H1 (cell line): ENCODE results near the gene PHETA1. TPM values are rescaled to one million over a fixed set of nuclear protein-coding genes. Genes with fewer than 3 reads are reported as not detected.
A peak's percentile ranks its signal among the peaks of the same experiment; 100 is the strongest.

Experiments used
- CTCF ChIA-PET: fragments of 300-600 bp; sonication (Branson Sonifier 250); formaldehyde crosslinking; loops from one replicate; lab custom pipeline; 2021; ENCODE audit not compliant: partially characterized antibody; lab: Charles Lee
- POLR2A ChIA-PET: fragments of 300-600 bp; sonication (Branson Sonifier 250); formaldehyde crosslinking; loops from one replicate; lab custom pipeline; 2021; ENCODE audit warnings: inconsistent platforms; ENCODE audit not compliant: partially characterized antibody; lab: Charles Lee
- DNase-seq, 2 experiments: peaks; one replicate each; pipeline versions ENCODE4 v3.0.0 to v3.0.0-alpha.2; 2010 to 2022; ENCODE audit warnings: low spot score in 2 of 2, low read depth in 1 of 2, mixed read lengths in 1 of 2
- FAIRE-seq: peaks from 2 replicates; lab custom pipeline; 2011; peaks lifted over from hg19 to GRCh38; lab: Jason Lieb, UNC
- H2AFZ ChIP-seq: 2 replicates; pipeline ENCODE4 v1.8.1; 2012; ENCODE audit warnings: low read length, inconsistent platforms
- H2AK5ac ChIP-seq: 2 replicates; pipeline ENCODE4 v1.6.1; 2013; ENCODE audit warnings: low read depth, low read length
- H2BK120ac ChIP-seq: replicated peaks from 2 replicates; pipeline ENCODE3; 2013; ENCODE audit warnings: low read depth, low read length, inconsistent platforms
- H2BK12ac ChIP-seq: 2 replicates; pipeline ENCODE4 v1.6.1; 2013; ENCODE audit warnings: low read depth, low read length
- H2BK15ac ChIP-seq: 2 replicates; pipeline ENCODE4 v1.6.1; 2013; ENCODE audit warnings: low read length
- H2BK20ac ChIP-seq: 2 replicates; pipeline ENCODE4 v1.6.1; 2013; ENCODE audit warnings: low read length
- H2BK5ac ChIP-seq: 2 replicates; pipeline ENCODE4 v1.6.1; 2013; ENCODE audit warnings: low read depth, low read length
- H3K14ac ChIP-seq: 2 replicates; pipeline ENCODE4 v1.6.1; 2013; ENCODE audit warnings: inconsistent platforms; ENCODE audit not compliant: insufficient read length
- H3K18ac ChIP-seq: 2 replicates; pipeline ENCODE4 v1.6.1; 2013; ENCODE audit warnings: low read length; ENCODE audit errors: extremely low read depth
- H3K23ac ChIP-seq: 2 replicates; pipeline ENCODE4 v1.6.1; 2013; ENCODE audit warnings: inconsistent platforms; ENCODE audit not compliant: insufficient read length
- H3K23me2 ChIP-seq: 2 replicates; pipeline ENCODE4 v1.6.1; 2013; ENCODE audit warnings: low read depth, low read length
- H3K27ac ChIP-seq: 2 replicates; pipeline ENCODE4 v1.6.1; 2011; ENCODE audit warnings: low read depth, low read length, inconsistent platforms
- H3K27me3 ChIP-seq, 4 experiments: replicated peaks in 1 of 4; 1 replicate in 1 of 4; 2 replicates in 3 of 4; pipeline versions ENCODE4 v1.6.1 to v1.8.1; 2011 to 2013; ENCODE audit warnings: low read length in 3 of 4, mild to moderate bottlenecking in 3 of 4, inconsistent platforms in 2 of 4, mixed read lengths in 2 of 4, moderate library complexity in 1 of 4; ENCODE audit not compliant: control insufficient read depth in 3 of 4, insufficient read depth in 3 of 4; ENCODE audit errors: extremely low read depth in 1 of 4
- H3K36me3 ChIP-seq, 4 experiments: 2 replicates each; pipeline versions ENCODE4 v1.6.1 to v1.8.1; 2011 to 2013; ENCODE audit warnings: mild to moderate bottlenecking in 4 of 4, low read length in 3 of 4, moderate library complexity in 2 of 4, control low read depth in 1 of 4, inconsistent platforms in 1 of 4; ENCODE audit not compliant: insufficient read depth in 4 of 4, control insufficient read depth in 2 of 4
- H3K4ac ChIP-seq: replicated peaks from 2 replicates; pipeline ENCODE3; 2013; ENCODE audit warnings: low read length, low read depth, mixed read lengths, inconsistent platforms; ENCODE audit not compliant: insufficient read length
- H3K4me1 ChIP-seq, 4 experiments: replicated peaks in 1 of 4; 1 replicate in 1 of 4; 2 replicates in 3 of 4; pipeline versions ENCODE4 v1.6.1 to v1.8.1; 2011 to 2013; ENCODE audit warnings: low read length in 3 of 4, inconsistent platforms in 2 of 4, mixed read lengths in 1 of 4; ENCODE audit not compliant: insufficient read depth in 4 of 4, control insufficient read depth in 3 of 4
- H3K4me2 ChIP-seq, 2 experiments: 2 replicates each; pipeline versions ENCODE4 v1.6.1 to v1.8.1; 2011 to 2013; ENCODE audit warnings: low read depth in 2 of 2, low read length in 2 of 2, control low read depth in 1 of 2, inconsistent platforms in 1 of 2, mild to moderate bottlenecking in 1 of 2; ENCODE audit not compliant: insufficient read depth in 1 of 2
- H3K4me3 ChIP-seq, 4 experiments: fragments of 200-600, 300-600 bp in 1 of 4; sonication (generic), shearing (Covaris generic), sonication (Bioruptor Twin) in 1 of 4; 2 replicates each; pipeline versions ENCODE4 v1.5.1 to v1.8.1; 2011 to 2016; ENCODE audit warnings: low read length in 4 of 4, low read depth in 3 of 4, control low read depth in 2 of 4, inconsistent platforms in 2 of 4, mild to moderate bottlenecking in 2 of 4, mixed read lengths in 1 of 4, moderate library complexity in 1 of 4; ENCODE audit not compliant: insufficient read depth in 2 of 4; ENCODE audit errors: extremely low read depth in 1 of 4
- H3K56ac ChIP-seq: replicated peaks from 2 replicates; pipeline ENCODE3; 2013; ENCODE audit warnings: low read depth, mild to moderate bottlenecking, mixed read lengths, low read length, inconsistent platforms; ENCODE audit not compliant: insufficient read length
- H3K79me1 ChIP-seq: 2 replicates; pipeline ENCODE4 v1.6.1; 2013; ENCODE audit warnings: low read depth, low read length, control low read depth
- H3K79me2 ChIP-seq, 2 experiments: 2 replicates each; pipeline versions ENCODE4 v1.6.1 to v1.8.1; 2012 to 2013; ENCODE audit warnings: low read length in 2 of 2, mild to moderate bottlenecking in 2 of 2, inconsistent platforms in 1 of 2; ENCODE audit not compliant: insufficient read depth in 2 of 2, control insufficient read depth in 1 of 2
- H3K9ac ChIP-seq, 4 experiments: replicated peaks in 1 of 4; 1 replicate in 1 of 4; 2 replicates in 3 of 4; pipeline versions ENCODE4 v1.6.1 to v1.8.1; 2011 to 2013; ENCODE audit warnings: low read depth in 3 of 4, low read length in 3 of 4, control low read depth in 2 of 4, mild to moderate bottlenecking in 2 of 4, moderate library complexity in 2 of 4, inconsistent platforms in 1 of 4; ENCODE audit errors: extremely low read depth in 1 of 4
- H3K9me3 ChIP-seq, 2 experiments: 2 replicates each; pipeline versions ENCODE4 v1.6.1 to v1.8.1; 2012 to 2013; ENCODE audit warnings: mild to moderate bottlenecking in 2 of 2, moderate library complexity in 2 of 2, control low read depth in 1 of 2, inconsistent platforms in 1 of 2, low read depth in 1 of 2, low read length in 1 of 2, mixed read lengths in 1 of 2; ENCODE audit not compliant: insufficient read depth in 2 of 2
- H4K20me1 ChIP-seq, 2 experiments: replicated peaks in 1 of 2; 2 replicates each; pipeline versions ENCODE3 to v1.8.1; 2011 to 2013; ENCODE audit warnings: inconsistent platforms in 2 of 2, low read length in 2 of 2, mild to moderate bottlenecking in 1 of 2; ENCODE audit not compliant: insufficient read depth in 2 of 2, control insufficient read depth in 1 of 2
- H4K5ac ChIP-seq: 2 replicates; pipeline ENCODE4 v1.6.1; 2013; ENCODE audit warnings: low read length, low read depth, mixed read lengths, inconsistent platforms; ENCODE audit not compliant: insufficient read length
- H4K8ac ChIP-seq: 2 replicates; pipeline ENCODE4 v1.8.0; 2013; ENCODE audit warnings: mild to moderate bottlenecking, moderate library complexity, low read length, inconsistent platforms; ENCODE audit not compliant: insufficient read depth; ENCODE audit errors: extremely low read depth
- H4K91ac ChIP-seq: replicated peaks from 2 replicates; pipeline ENCODE3; 2013; ENCODE audit warnings: low read length, mixed read lengths, inconsistent platforms; ENCODE audit not compliant: insufficient read length
- BACH1 ChIP-seq: IDR thresholded peaks from 2 replicates; pipeline ENCODE4 v1.6.1; 2012; ENCODE audit warnings: low read length, improper control_type of control experiment
- CBX8 ChIP-seq: fragments of 300-800, 300-1000 bp; sonication (generic); IDR thresholded peaks from 2 replicates; pipeline ENCODE4 v1.7.1; 2016; ENCODE audit warnings: low read depth, low read length, borderline replicate concordance
- CEBPB ChIP-seq: IDR thresholded peaks from 2 replicates; pipeline ENCODE4 v1.6.1; 2012; ENCODE audit warnings: low read depth, low read length
- EGR1 ChIP-seq: IDR thresholded peaks from 2 replicates; pipeline ENCODE4 v1.6.1; 2011; ENCODE audit warnings: low read depth, low read length, borderline replicate concordance
- EZH2 ChIP-seq: fragments of 200-600 bp; sonication (generic); IDR thresholded peaks from 2 replicates; pipeline ENCODE4 v1.7.1; 2012; ENCODE audit warnings: low read depth, mild to moderate bottlenecking, moderate library complexity, low read length, inconsistent platforms; ENCODE audit not compliant: severe bottlenecking
- HDAC2 ChIP-seq, 2 experiments: fragments of 300-600 bp in 1 of 2; sonication (generic) in 1 of 2; IDR thresholded peaks; 2 replicates each; pipeline ENCODE4 v1.6.1; 2011 to 2012; ENCODE audit warnings: low read depth in 2 of 2, low read length in 2 of 2, mild to moderate bottlenecking in 2 of 2, moderate library complexity in 2 of 2, borderline replicate concordance in 1 of 2, inconsistent platforms in 1 of 2
- NANOG ChIP-seq: IDR thresholded peaks from 2 replicates; pipeline ENCODE4 v1.6.1; 2011; ENCODE audit warnings: low read length, low read depth, mild to moderate bottlenecking, inconsistent platforms; ENCODE audit not compliant: insufficient read depth, poor library complexity, severe bottlenecking
- RBBP5 ChIP-seq: IDR thresholded peaks from 2 replicates; pipeline ENCODE4 v1.7.1; 2012; ENCODE audit warnings: low read depth, mild to moderate bottlenecking, inconsistent platforms, low read length, moderate library complexity, borderline replicate concordance
- SP4 ChIP-seq: IDR thresholded peaks from 2 replicates; pipeline ENCODE4 v1.6.1; 2012; ENCODE audit warnings: low read length, inconsistent platforms
- TAF1 ChIP-seq: IDR thresholded peaks from 2 replicates; pipeline ENCODE4 v1.6.1; 2011; ENCODE audit warnings: mild to moderate bottlenecking, low read depth, low read length
- TBP ChIP-seq: IDR thresholded peaks from 2 replicates; pipeline ENCODE4 v1.6.1; 2011; ENCODE audit warnings: low read depth, low read length, improper control_type of control experiment
- TEAD4 ChIP-seq: IDR thresholded peaks from 2 replicates; pipeline ENCODE4 v1.6.1; 2012; ENCODE audit warnings: low read depth, low read length, inconsistent platforms, mixed read lengths
- ZNF274 ChIP-seq: IDR thresholded peaks from 2 replicates; pipeline ENCODE4 v1.7.0; 2012; ENCODE audit warnings: low read length, borderline replicate concordance; ENCODE audit errors: extremely low read depth
- WGBS, 2 experiments: shearing (Covaris generic) in 1 of 2; methylation state at CpG; one replicate each; pipeline versions ENCODE4 v1.1.6 to v1.1.7; 2013 to 2015; ENCODE audit warnings: low lambda C conversion rate in 2 of 2, mixed read lengths in 2 of 2, inconsistent platforms in 1 of 2, low coverage in 1 of 2, missing lambda C conversion rate in 1 of 2; ENCODE audit not compliant: insufficient replicate concordance in 2 of 2, insufficient coverage in 1 of 2, insufficient read length in 1 of 2; ENCODE audit errors: extremely low coverage in 1 of 2, missing lambda C conversion rate in 1 of 2; 5-methylcytosine and 5-hydroxymethylcytosine counted together
- polyA plus RNA-seq, 7 experiments: library from polyadenylated mRNA; depleted of rRNA in 3 of 7; stranded (reverse) in 5 of 7; unstranded in 2 of 7; fragments of >200 nt in 5 of 7; fragments of 200-250 nt in 2 of 7; gene quantifications; 1 replicate in 5 of 7; 2 replicates in 1 of 7; 4 replicates in 1 of 7; pipeline versions ENCODE4 v1.2.1 to v1.2.3, GENCODE V29; 2011 to 2013; ENCODE audit warnings: missing spikeins in 2 of 7, mixed read lengths in 2 of 7
- total RNA-seq: library from RNA; stranded (reverse); fragmentation: NEBNext Ultra II Directional; extraction: Animal tissue kit (Norgen Biotek cat#: 25700); gene quantifications from 2 replicates; pipeline ENCODE4 v1.2.1, GENCODE V29; 2021

Gene PHETA1
- total and polyA plus RNA-seq, 2 of the 8 experiments (the other 6 are each of a cell fraction or from before 2014, with no cell fraction given), result 5.2 to 12.3 TPM

DNA sequence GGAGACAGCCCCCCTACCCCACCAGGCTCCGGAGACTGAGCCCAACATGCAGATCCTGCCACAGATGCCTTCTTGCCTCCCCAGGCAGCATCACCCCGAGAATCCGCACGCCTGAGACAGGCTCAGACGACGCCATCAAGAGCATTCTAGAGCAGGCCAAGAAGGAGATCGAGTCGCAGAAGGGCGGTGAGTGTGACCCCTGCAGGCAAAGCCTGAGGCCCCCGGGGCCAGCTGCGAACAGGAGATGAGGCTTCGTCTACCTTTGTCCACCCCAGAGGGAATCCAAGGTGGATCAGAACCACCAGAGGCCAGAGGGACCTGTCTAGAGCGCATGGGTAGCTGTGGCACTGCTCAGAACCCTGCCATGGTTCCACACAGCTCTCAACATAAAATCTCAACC is 56.9 kb downstream of the PHETA1 start:
- Histone ChIP-seq H2BK5ac (no peak overlapping the region), H3K4me1 (no peaks in the 10 kb centered on the region), H4K8ac (no peak overlapping the region), H3K79me2 (no peaks in the 10 kb centered on the region), H3K14ac (no peak overlapping the region), H3K4ac (no peak overlapping the region), H2BK15ac (no peak overlapping the region), H3K36me3 (no peaks in the 10 kb centered on the region), H4K20me1 (peaks cover 0 to 2% of the 10 kb centered on the region in 2 experiments), H3K27ac (no peak overlapping the region), H3K4me2 (no peak overlapping the region), H3K9me3 (peaks cover 0 to 2% of the 10 kb centered on the region in 2 experiments; a peak in 2 of 4 replicates), H2BK120ac (peak overlapping the region; percentile 22), H3K79me1 (no peaks in the 10 kb centered on the region), H3K9ac (no peak overlapping the region), H3K27me3 (no peaks in the 10 kb centered on the region), H3K18ac (no peak overlapping the region), H3K56ac (no peak overlapping the region), H3K4me3 (no peak overlapping the region), H4K91ac (no peak overlapping the region), H2BK12ac (no peak overlapping the region), H3K23me2 (no peaks in the 10 kb centered on the region), H2AK5ac (no peak overlapping the region), H4K5ac (no peak overlapping the region), H3K23ac (no peak overlapping the region), H2BK20ac (no peak overlapping the region), H2AFZ (no peak overlapping the region)
- ChIA-PET CTCF (interaction anchor here (0.7 to 10.8 kb wide), 8 partner anchors 11 to 657 kb away, joined by 3 to 115 read pairs (median 4); no protein-coding TSS in a partner anchor), POLR2A (interaction anchor here (4.5 kb wide), 1 partner anchor 12 kb away, joined by 15 read pairs; no protein-coding TSS in a partner anchor)
- DNase-seq (no peak), FAIRE-seq (no peak)
- WGBS, 2 experiments, result 95% methylated on average over 13 of the region's 13 CpGs; no CpG with 5 or more reads in 1 of the 2 experiments
- TF ChIP-seq ZNF274 (no peak), CBX8 (no peak), NANOG (no peak), BACH1 (no peak), SP4 (no peak), EGR1 (no peak), HDAC2 (IDR thresholded peaks at IDR 0.05; ENCODE audit: borderline replicate concordance in 1 of 2, low read depth in 2 of 2, low read length in 2 of 2) (no peak), EZH2 (no peak), TBP (no peak), RBBP5 (no peak), TAF1 (no peak), TEAD4 (no peak), CEBPB (no peak)
